ENCODE results near the gene TUBGCP3.

DNA sequence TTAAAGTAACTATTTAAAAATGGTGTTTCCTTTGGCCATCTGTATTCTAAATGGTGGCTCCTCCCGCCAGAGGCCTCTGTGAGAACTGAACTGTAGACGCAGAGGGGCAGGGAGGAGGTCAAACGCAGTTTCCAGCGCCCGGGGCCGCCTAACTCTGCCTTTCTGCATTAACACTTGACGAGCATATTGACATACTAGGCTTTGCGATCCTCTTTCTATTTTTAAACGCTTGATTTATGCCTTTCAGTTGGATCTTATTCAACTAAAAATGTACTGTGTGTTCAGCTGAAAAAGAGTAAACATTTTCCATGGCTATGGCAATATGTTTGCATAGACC, 137.1 kb downstream of the TUBGCP3 start:
- no peak for TF ChIP-seq POLR2AphosphoS5 (IDR thresholded peaks at IDR 0.05)
- no peak for TF ChIP-seq MXI1 (conservative IDR thresholded peaks at IDR 0.05; ENCODE audit: poor library complexity, severe bottlenecking)
- TF ChIP-seq, protein P1, sequence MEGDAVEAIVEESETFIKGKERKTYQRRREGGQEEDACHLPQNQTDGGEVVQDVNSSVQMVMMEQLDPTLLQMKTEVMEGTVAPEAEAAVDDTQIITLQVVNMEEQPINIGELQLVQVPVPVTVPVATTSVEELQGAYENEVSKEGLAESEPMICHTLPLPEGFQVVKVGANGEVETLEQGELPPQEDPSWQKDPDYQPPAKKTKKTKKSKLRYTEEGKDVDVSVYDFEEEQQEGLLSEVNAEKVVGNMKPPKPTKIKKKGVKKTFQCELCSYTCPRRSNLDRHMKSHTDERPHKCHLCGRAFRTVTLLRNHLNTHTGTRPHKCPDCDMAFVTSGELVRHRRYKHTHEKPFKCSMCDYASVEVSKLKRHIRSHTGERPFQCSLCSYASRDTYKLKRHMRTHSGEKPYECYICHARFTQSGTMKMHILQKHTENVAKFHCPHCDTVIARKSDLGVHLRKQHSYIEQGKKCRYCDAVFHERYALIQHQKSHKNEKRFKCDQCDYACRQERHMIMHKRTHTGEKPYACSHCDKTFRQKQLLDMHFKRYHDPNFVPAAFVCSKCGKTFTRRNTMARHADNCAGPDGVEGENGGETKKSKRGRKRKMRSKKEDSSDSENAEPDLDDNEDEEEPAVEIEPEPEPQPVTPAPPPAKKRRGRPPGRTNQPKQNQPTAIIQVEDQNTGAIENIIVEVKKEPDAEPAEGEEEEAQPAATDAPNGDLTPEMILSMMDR (IDR thresholded peaks at IDR 0.05; ENCODE audit: poor library complexity, severe bottlenecking) = no peak
- no peak for TF ChIP-seq TAF1 (IDR thresholded peaks at IDR 0.05; ENCODE audit: low read depth)
- no peak for TF ChIP-seq SMC3 (conservative IDR thresholded peaks at IDR 0.05; ENCODE audit: poor library complexity)
- no peak for TF ChIP-seq EP300 (conservative IDR thresholded peaks at IDR 0.05; ENCODE audit: poor library complexity, severe bottlenecking)
- no peak for TF ChIP-seq EZH2 (IDR thresholded peaks at IDR 0.05; ENCODE audit: borderline replicate concordance, insufficient read depth, low read length, poor library complexity, severe bottlenecking)
- TF ChIP-seq, protein P2, sequence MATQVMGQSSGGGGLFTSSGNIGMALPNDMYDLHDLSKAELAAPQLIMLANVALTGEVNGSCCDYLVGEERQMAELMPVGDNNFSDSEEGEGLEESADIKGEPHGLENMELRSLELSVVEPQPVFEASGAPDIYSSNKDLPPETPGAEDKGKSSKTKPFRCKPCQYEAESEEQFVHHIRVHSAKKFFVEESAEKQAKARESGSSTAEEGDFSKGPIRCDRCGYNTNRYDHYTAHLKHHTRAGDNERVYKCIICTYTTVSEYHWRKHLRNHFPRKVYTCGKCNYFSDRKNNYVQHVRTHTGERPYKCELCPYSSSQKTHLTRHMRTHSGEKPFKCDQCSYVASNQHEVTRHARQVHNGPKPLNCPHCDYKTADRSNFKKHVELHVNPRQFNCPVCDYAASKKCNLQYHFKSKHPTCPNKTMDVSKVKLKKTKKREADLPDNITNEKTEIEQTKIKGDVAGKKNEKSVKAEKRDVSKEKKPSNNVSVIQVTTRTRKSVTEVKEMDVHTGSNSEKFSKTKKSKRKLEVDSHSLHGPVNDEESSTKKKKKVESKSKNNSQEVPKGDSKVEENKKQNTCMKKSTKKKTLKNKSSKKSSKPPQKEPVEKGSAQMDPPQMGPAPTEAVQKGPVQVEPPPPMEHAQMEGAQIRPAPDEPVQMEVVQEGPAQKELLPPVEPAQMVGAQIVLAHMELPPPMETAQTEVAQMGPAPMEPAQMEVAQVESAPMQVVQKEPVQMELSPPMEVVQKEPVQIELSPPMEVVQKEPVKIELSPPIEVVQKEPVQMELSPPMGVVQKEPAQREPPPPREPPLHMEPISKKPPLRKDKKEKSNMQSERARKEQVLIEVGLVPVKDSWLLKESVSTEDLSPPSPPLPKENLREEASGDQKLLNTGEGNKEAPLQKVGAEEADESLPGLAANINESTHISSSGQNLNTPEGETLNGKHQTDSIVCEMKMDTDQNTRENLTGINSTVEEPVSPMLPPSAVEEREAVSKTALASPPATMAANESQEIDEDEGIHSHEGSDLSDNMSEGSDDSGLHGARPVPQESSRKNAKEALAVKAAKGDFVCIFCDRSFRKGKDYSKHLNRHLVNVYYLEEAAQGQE (IDR thresholded peaks at IDR 0.05; ENCODE audit: borderline replicate concordance) = no peak
- TF ChIP-seq RAD21 (conservative IDR thresholded peaks at IDR 0.05) = no peak
